Loucy (cell line): Measurements from ENCODE around the gene CORO7.
A peak's percentile ranks its signal among the peaks of the same experiment; 100 is the strongest.

Source experiments
- H2AFZ ChIP-seq: fragments of 200-600 bp; sonication (generic); 2 replicates; pipeline ENCODE4 v1.6.0; 2016; ENCODE audit warnings: antibody characterized with exemption, mild to moderate bottlenecking, low read length, moderate library complexity
- H3F3A ChIP-seq: fragments of 200-600 bp; 2 replicates; pipeline ENCODE4 v1.6.0; 2016; ENCODE audit warnings: antibody characterized with exemption, low read depth, mild to moderate bottlenecking
- H3K27me3 ChIP-seq: fragments of 200-600 bp; sonication (generic); 2 replicates; pipeline ENCODE4 v1.6.1; 2014; ENCODE audit warnings: low read length, mild to moderate bottlenecking; ENCODE audit not compliant: insufficient read depth, poor library complexity, severe bottlenecking
- H3K36me3 ChIP-seq: fragments of 200-600 bp; sonication (generic); 2 replicates; pipeline ENCODE4 v1.6.1; 2016; ENCODE audit warnings: low read length; ENCODE audit not compliant: insufficient read depth
- H3K4me1 ChIP-seq: fragments of 200-600 bp; sonication (generic); 2 replicates; pipeline ENCODE4 v1.5.1; 2014; ENCODE audit warnings: low read length, mild to moderate bottlenecking; ENCODE audit not compliant: insufficient read depth, poor library complexity, severe bottlenecking
- H3K4me2 ChIP-seq: fragments of 200-600 bp; sonication (generic); 2 replicates; pipeline ENCODE4 v1.6.0; 2014; ENCODE audit warnings: antibody characterized with exemption, low read length, low read depth, mild to moderate bottlenecking; ENCODE audit not compliant: poor library complexity, severe bottlenecking
- H3K4me3 ChIP-seq: fragments of 200-600 bp; sonication (generic); 2 replicates; pipeline ENCODE4 v1.5.1; 2014; ENCODE audit warnings: low read length, mild to moderate bottlenecking, mixed read lengths; ENCODE audit not compliant: poor library complexity, severe bottlenecking
- H3K79me2 ChIP-seq: fragments of 200-600 bp; sonication (generic); 2 replicates; pipeline ENCODE4 v1.6.1; 2014; ENCODE audit warnings: low read length; ENCODE audit not compliant: insufficient read depth
- H3K9ac ChIP-seq: fragments of 200-600 bp; sonication (generic); 2 replicates; pipeline ENCODE4 v1.6.0; 2014; ENCODE audit warnings: mild to moderate bottlenecking, low read depth, low read length, moderate library complexity; ENCODE audit not compliant: poor library complexity, severe bottlenecking
- H3K9me2 ChIP-seq: fragments of 200-600 bp; sonication (generic); replicated peaks from 2 replicates; pipeline ENCODE4 v1.6.1; 2016; ENCODE audit warnings: low read depth, low read length, mixed read lengths
- H3K9me3 ChIP-seq: fragments of 200-600 bp; sonication (generic); 2 replicates; pipeline ENCODE4 v1.6.1; 2014; ENCODE audit warnings: mild to moderate bottlenecking, antibody characterized with exemption, low read length, low read depth; ENCODE audit not compliant: insufficient read depth
- H4K20me1 ChIP-seq: fragments of 200-600 bp; sonication (generic); 2 replicates; pipeline ENCODE4 v1.6.0; 2014; ENCODE audit warnings: antibody characterized with exemption, low read length, mild to moderate bottlenecking; ENCODE audit not compliant: insufficient read depth, poor library complexity, severe bottlenecking
- CTCF ChIP-seq: fragments of 200-600 bp; sonication (generic); conservative IDR thresholded peaks from 2 replicates; pipeline ENCODE4 v1.5.1; 2014; ENCODE audit warnings: mild to moderate bottlenecking, antibody characterized with exemption, low read length
- EZH2phosphoT487 ChIP-seq: fragments of 200-600 bp; IDR thresholded peaks from 2 replicates; pipeline ENCODE4 v1.6.1; 2018; ENCODE audit warnings: antibody characterized with exemption, mild to moderate bottlenecking, moderate library complexity, borderline replicate concordance

The CORO7 gene

DNA sequence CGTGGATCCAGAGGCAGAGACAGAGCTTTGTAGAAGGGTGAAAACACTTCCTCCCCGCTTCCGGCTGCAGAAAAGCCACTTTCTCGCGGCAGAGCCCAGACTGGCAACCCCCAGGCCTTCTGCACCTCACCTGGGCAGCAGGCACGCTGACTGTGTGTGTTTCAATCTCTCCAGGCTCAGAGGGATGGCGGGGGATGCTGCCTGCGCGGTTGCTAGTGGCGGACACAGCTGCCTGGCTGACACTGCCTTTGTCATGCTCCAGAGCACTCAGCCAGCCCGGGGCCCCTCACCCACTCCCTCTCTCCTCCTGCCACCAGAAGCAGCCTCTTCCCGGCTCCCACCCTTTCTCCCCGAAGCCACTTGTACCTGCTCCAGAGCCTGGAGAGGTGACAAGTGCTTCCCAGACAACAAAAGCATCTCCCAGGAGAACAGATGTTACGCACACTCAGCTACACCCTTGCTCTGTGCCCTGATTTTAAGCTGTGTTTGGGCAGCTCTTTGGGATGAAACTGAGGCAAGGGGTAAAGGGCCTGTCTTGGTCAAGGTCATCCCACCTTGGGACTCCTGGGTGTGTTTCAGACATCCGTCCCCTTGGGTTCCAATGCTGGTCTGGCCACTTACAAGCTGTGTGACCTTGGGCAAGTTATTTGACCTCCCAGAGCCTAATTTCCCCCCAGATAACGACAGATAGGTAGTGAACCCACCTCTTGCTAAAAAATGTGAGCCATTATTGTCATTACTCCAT lies 109.8 kb downstream of the CORO7 start:
- Histone ChIP-seq H3F3A (no peaks in the 10 kb centered on the region), H2AFZ (no peak overlapping the region), H3K9me2 (no peaks in the 10 kb centered on the region), H3K79me2 (peaks cover 14% of the 10 kb centered on the region; the same call in 1 of the 2 replicates), H4K20me1 (peaks cover 5% of the 10 kb centered on the region), H3K9ac (peak overlapping the region; percentile 90), H3K36me3 (no peaks in the 10 kb centered on the region), H3K4me2 (peak overlapping the region; percentile 87), H3K9me3 (no peaks in the 10 kb centered on the region), H3K4me3 (peak overlapping the region; percentile 97), H3K4me1 (no peaks in the 10 kb centered on the region), H3K27me3 (no peaks in the 10 kb centered on the region)
- no peak for TF ChIP-seq EZH2phosphoT487
- TF ChIP-seq CTCF, result no peak
